HEK293T (cell line): ENCODE results near the gene MAPK7.

Experiments
- CTCF ChIA-PET: fragments of 350-600 bp; formaldehyde crosslinking; extraction: SDS; loops from one replicate; lab custom pipeline; 2021; ENCODE audit warnings: antibody characterized with exemption, inconsistent platforms; lab: Yijun Ruan, JAX
- POLR2A ChIA-PET: fragments of 350-600 bp; formaldehyde crosslinking; extraction: SDS; loops from one replicate; lab custom pipeline; 2020; ENCODE audit warnings: antibody characterized with exemption, inconsistent platforms; lab: Yijun Ruan, JAX
- DNase-seq: peaks from one replicate; pipeline ENCODE4 v3.0.0; 2012; ENCODE audit warnings: mixed read lengths; ENCODE audit errors: extremely low spot score
- ARNT ChIP-seq: fragments of 450-650 bp; IDR thresholded peaks from 2 replicates; pipeline ENCODE4 v1.6.1; 2017; ENCODE audit warnings: mild to moderate bottlenecking
- BHLHE40 ChIP-seq: fragments of 450-650 bp; IDR thresholded peaks from 2 replicates; pipeline ENCODE4 v1.6.1; 2016; ENCODE audit warnings: mild to moderate bottlenecking, moderate library complexity, borderline replicate concordance
- CTBP1 ChIP-seq: fragments of 450-650 bp; IDR thresholded peaks from 2 replicates; pipeline ENCODE4 v1.6.1; 2016; ENCODE audit warnings: borderline replicate concordance
- ELF4 ChIP-seq: fragments of 450-650 bp; IDR thresholded peaks from 2 replicates; pipeline ENCODE4 v1.6.1; 2017; ENCODE audit warnings: antibody characterized with exemption
- FOXA1 ChIP-seq: fragments of 450-650 bp; IDR thresholded peaks from 2 replicates; pipeline ENCODE4 v1.6.1; 2016; ENCODE audit warnings: mild to moderate bottlenecking
- FOXK2 ChIP-seq: fragments of 450-650 bp; IDR thresholded peaks from 2 replicates; pipeline ENCODE4 v1.6.1; 2016; ENCODE audit warnings: mild to moderate bottlenecking
- FOXM1 ChIP-seq: fragments of 450-650 bp; IDR thresholded peaks from 2 replicates; pipeline ENCODE4 v1.6.1; 2017; ENCODE audit warnings: mild to moderate bottlenecking, borderline replicate concordance
- HDGF ChIP-seq: fragments of 450-650 bp; IDR thresholded peaks from 2 replicates; pipeline ENCODE4 v1.6.1; 2017; ENCODE audit warnings: antibody characterized with exemption, borderline replicate concordance
- L3MBTL2 ChIP-seq: fragments of 450-650 bp; conservative IDR thresholded peaks from 2 replicates; pipeline ENCODE4 v1.6.1; 2016; ENCODE audit warnings: mild to moderate bottlenecking
- LEF1 ChIP-seq: fragments of 450-650 bp; IDR thresholded peaks from 2 replicates; pipeline ENCODE4 v1.6.1; 2017; ENCODE audit warnings: mild to moderate bottlenecking, borderline replicate concordance
- NFRKB ChIP-seq: fragments of 450-650 bp; IDR thresholded peaks from 2 replicates; pipeline ENCODE4 v1.6.1; 2016; ENCODE audit warnings: mild to moderate bottlenecking, moderate library complexity
- PKNOX1 ChIP-seq: fragments of 450-650 bp; IDR thresholded peaks from 2 replicates; pipeline ENCODE4 v1.6.1; 2016
- SP1 ChIP-seq: fragments of 450-650 bp; IDR thresholded peaks from 2 replicates; pipeline ENCODE4 v1.6.1; 2017
- SUZ12 ChIP-seq: fragments of 450-650 bp; IDR thresholded peaks from 2 replicates; pipeline ENCODE4 v1.6.1; 2016; ENCODE audit warnings: mild to moderate bottlenecking
- TARDBP ChIP-seq: fragments of 450-650 bp; IDR thresholded peaks from 2 replicates; pipeline ENCODE4 v1.6.1; 2016
- ZNF384 ChIP-seq: fragments of 450-650 bp; IDR thresholded peaks from 2 replicates; pipeline ENCODE4 v1.6.1; 2016

MAPK7 gene

GRCh38 chr17:19378416-19379360 is at the start of gene MAPK7:
TSS of gene MAPK7 (plus strand) at chr17:19378498. CDS start at chr17:19378901, 403 bp downstream.
- DNase-seq, result no peak
- no peak for TF ChIP-seq ARNT
- TF ChIP-seq HDGF, result 0 out of 2 replicates have a peak, but pooled peaks have one; percentile 10
- TF ChIP-seq SP1, result no peak
- no peak for TF ChIP-seq ELF4
- no peak for TF ChIP-seq ZNF384
- no peak for TF ChIP-seq FOXM1
- TF ChIP-seq PKNOX1, result peak; percentile 82
- TF ChIP-seq NFRKB, result no peak
- CTCF ChIA-PET, result interaction anchor here (0.7 to 2.2 kb wide), 6 partner anchors 10 to 388 kb away, joined by 3 to 22 read pairs (median 4); partner anchors contain the start of gene B9D1
- POLR2A ChIA-PET, result interaction anchor here (0.7 to 4.3 kb wide), 39 partner anchors 10 to 419 kb away, joined by 3 to 112 read pairs (median 6); partner anchors contain the start of genes ALDH3A2, B9D1 and MFAP4

DNA sequence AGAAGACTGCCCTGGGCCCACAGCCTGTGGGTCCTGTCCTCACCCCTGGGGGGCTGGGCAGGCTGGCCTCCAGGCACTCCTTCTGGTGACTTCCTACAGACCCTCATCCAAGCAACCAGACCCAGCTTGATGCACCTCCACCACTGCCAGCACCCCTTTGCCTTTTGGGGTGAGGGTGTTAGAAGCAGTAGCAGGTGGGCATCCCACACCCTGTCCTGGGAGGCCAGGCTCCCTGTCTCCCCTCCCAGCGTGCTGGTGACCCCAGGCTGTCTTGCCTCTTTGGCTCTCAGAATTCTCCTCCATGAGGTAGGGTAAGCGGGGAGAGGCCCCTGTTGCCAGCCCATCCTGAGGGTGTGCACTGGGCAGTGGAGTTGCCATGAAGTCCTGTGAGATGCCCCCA is 49.2 kb upstream of the MAPK7 start:
- ChIA-PET POLR2A (interaction anchor here (1.0 kb wide), 1 partner anchor 11 kb away, joined by 3 read pairs; no protein-coding TSS in a partner anchor), CTCF (interaction anchor here (2.3 kb wide), 1 partner anchor 10 kb away, joined by 8 read pairs; no protein-coding TSS in a partner anchor)
- TF ChIP-seq L3MBTL2 (no peak), LEF1 (no peak), HDGF (no peak), CTBP1 (no peak), SP1 (no peak), NFRKB (no peak)
- no peak for DNase-seq

- CTCF ChIA-PET, result interaction anchor here (2.3 kb wide), 1 partner anchor 9 kb away, joined by 8 read pairs; no protein-coding TSS in a partner anchor
- POLR2A ChIA-PET, result interaction anchor here (1.0 kb wide), 1 partner anchor 11 kb away, joined by 3 read pairs; no protein-coding TSS in a partner anchor
- TF ChIP-seq CTBP1 (no peak), L3MBTL2 (no peak), LEF1 (no peak)
- no peak for DNase-seq
Observed at GRCh38 chr17:19329839-19330238, 48.5 kb upstream of the MAPK7 start.

DNA sequence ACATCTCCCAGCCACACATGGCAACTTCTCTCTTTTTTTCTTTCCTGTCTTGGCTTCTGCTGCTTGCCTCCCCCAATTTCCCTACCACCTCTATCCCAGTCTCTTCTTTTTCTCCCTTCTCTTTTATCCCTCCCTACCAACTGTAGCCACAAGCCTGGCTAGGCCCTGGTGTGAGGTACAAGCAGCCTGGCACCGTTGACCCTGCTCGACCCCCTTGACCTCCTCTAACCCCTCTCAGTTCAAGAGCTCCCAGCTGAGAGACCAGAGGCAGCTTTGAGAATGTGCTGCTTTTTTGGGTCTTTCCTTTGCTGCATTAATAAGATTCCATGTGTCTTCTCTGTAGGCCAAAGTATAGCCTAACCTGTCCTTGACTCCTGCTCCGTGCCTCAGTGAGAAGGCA is 48.0 kb upstream of the MAPK7 start:
- no peak for DNase-seq
- TF ChIP-seq ZNF384 (no peak), ELF4 (no peak), SP1 (no peak)
- ChIA-PET POLR2A (no interaction called here), CTCF (interaction anchor here (2.3 kb wide), 1 partner anchor 8 kb away, joined by 8 read pairs; no protein-coding TSS in a partner anchor)

- DNase-seq, result no peak
- ChIA-PET POLR2A (no interaction called here), CTCF (interaction anchor here (0.6 kb wide), 2 partner anchors 10 to 13 kb away, joined by 3 to 4 read pairs; no protein-coding TSS in a partner anchor)
- TF ChIP-seq ELF4 (no peak), BHLHE40 (no peak), FOXA1 (no peak), PKNOX1 (no peak), ZNF384 (no peak), L3MBTL2 (no peak), CTBP1 (no peak), FOXK2 (no peak), ARNT (no peak), SP1 (no peak), TARDBP (no peak), SUZ12 (no peak)
Observed at GRCh38 chr17:19331134-19331533, 47.2 kb upstream of the MAPK7 start.

- POLR2A ChIA-PET, result no interaction called here
- TF ChIP-seq FOXK2 (no peak), L3MBTL2 (no peak), CTBP1 (no peak), LEF1 (no peak), ARNT (no peak)
- CTCF ChIA-PET, result interaction anchor here (0.6 kb wide), 2 partner anchors 10 to 14 kb away, joined by 3 to 4 read pairs; no protein-coding TSS in a partner anchor
- DNase-seq, result no peak
Observed at GRCh38 chr17:19331543-19332245, 46.6 kb upstream of the MAPK7 start.
